ENCODE measurements around the gene AQP1.

DNA sequence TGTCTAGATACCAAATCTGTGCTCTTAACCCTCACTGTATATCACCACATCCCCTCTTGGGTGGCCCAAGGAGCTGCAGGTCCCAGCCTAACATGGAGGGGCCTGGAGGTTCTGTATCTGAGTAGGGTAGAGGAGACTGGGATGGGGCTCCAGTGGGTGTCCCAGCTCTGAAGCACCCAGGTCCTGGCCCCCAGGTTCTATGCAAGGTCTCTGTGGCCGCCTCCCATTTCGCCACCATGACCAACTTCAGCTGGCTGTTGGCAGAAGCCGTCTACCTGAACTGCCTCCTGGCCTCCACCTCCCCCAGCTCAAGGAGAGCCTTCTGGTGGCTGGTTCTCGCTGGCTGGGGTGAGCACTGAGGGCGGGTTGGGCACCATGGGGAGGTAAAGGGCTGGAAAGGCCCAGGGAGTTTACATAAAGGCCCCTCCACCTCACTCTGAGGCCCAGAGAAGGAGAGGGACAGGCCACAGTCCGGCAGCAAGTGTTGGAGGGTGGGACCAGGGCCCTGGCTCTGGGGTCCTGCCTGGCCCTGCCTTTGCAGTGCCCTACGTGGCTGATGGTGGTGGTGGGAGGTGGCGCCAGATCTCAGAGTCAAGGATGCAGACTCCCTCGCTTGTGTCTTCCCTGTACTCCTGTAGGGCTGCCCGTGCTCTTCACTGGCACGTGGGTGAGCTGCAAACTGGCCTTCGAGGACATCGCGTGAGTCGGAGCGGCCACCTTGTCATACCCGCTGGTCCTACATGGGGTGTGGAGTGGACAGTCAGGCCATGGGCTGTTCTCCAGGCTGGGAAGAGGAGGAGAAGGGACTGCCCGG, 62.3 kb downstream of the AQP1 start:
- TF ChIP-seq POLR2A (IDR thresholded peaks at IDR 0.05; ENCODE audit: low read depth, low read length) (no peak), TAF1 (IDR thresholded peaks at IDR 0.05; ENCODE audit: borderline replicate concordance, low read depth, low read length) (no peak)

All from GM12892 (cell line).